HuH-7 (cell line): ENCODE data around the gene ROBO2.

Experiments used
- DNase-seq: peaks from one replicate; pipeline ENCODE4 v3.0.0; 2011; ENCODE audit warnings: low spot score

ROBO2 gene

DNA sequence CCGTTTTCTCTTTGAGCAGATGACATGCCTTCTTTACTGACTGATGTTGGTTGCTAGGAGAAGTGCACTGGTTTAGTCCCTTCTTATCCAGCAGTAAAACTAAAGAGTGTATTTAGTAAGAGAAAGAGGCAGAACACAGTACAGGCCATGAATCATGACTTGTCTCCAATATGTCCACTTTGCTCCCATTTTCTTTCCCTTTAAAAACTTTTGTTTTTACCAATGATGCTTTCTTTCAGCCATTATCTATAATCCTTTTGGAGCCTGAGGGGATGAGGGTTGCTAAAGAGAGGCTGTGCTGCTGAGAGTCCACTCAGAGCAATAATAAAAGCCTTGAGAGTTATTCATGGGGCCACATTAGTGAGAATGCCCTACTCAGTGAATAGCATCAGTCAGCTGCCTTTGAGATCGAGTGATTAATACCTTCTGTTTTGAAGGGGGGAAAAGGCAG is 12.2 kb downstream of the ROBO2 start:
- no peak for DNase-seq

DNA sequence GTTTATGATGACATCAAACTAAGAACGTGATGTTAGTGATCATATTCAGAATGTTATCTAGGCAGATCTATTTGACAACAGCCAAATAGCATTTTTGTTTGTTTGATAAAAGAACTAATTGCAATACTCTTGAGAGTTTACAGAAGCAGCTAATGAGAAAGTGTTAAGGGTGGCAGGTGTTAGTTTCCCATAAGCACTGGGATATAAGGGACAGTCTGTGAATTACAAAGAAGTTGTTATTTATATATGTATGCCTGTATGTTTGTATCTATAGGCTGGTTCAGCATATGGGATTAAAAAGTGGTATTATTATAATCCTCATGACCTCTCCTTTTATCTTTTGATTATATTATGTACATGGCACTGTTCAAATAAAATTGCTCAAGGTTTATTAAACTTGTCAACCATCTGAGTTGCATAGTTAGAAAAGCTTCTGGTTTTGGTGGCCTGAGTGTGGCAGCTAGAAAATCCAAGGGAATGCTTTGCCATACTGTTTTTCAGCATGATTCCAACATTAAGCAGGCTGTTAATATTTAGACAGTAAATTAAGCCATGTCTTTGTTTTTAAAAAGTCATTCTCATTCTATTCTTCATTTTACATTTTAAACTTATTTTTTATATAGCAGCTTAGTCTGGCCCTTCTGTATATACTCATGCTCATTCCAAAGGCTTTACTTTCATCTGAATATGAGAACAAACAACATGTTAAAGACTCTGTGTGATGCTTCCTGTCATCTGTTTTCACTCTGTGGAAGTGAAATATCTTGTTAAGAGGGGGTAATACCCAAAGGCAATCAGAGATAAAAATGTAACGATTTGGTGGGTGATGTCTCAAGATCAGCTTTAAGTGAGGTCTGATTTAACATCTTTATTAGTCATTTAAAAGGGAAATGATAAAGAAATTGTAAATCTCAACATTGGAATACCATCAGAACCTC is 13.1 kb downstream of the ROBO2 start:
- DNase-seq, result no peak

- no peak for DNase-seq
Measured at GRCh38 chr3:77053795-77054194, 13.9 kb downstream of the ROBO2 start.

- DNase-seq, result no peak
Measured at GRCh38 chr3:77055841-77056341, 16.0 kb downstream of the ROBO2 start.

- no peak for DNase-seq
Measured at GRCh38 chr3:77059354-77059753, 19.5 kb downstream of the ROBO2 start.

- DNase-seq, result no peak
Measured at GRCh38 chr3:77063423-77063822, 23.5 kb downstream of the ROBO2 start.

DNA sequence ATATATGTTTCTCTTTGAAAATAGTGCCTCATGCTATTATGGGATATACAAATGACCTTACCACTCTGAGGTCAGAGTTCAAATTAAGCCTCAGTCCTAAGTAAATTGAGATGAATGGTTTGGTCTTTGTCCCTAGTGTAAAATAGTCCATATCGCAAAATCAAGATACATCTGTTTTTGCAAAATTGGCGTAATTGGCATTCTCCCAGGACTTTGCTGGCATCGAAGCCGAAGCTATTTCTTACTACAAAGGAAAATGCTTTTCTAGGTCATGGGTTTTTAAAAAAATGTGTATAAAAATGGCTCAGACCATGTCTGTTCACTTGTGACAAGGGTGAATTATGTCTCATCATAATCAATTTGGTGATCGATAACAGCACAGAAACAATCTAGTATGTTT is 25.9 kb downstream of the ROBO2 start:
- DNase-seq, result no peak

DNA sequence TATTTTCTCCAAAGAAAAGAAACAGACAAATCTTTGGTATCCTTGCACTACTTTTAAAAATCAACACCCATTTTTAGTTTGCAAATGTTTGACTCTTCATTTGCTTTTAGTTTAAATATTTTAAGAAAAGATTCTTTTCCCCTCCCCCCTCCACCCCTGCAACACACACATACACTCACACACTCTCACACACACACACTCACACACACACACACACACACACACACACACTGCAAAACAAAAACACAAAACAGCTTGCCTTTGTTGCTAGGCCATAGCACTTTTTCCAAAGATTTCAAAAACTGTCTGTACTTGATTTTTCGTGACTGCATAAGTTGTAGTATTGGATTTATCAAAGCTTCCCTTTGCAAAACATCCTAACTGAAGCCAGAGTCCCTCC is 26.9 kb downstream of the ROBO2 start:
- no peak for DNase-seq

- no peak for DNase-seq
Measured at GRCh38 chr3:77068808-77069207, 28.9 kb downstream of the ROBO2 start.

GRCh38 chr3:77071364-77071763 is 31.5 kb downstream of the ROBO2 start:
- no peak for DNase-seq

DNA sequence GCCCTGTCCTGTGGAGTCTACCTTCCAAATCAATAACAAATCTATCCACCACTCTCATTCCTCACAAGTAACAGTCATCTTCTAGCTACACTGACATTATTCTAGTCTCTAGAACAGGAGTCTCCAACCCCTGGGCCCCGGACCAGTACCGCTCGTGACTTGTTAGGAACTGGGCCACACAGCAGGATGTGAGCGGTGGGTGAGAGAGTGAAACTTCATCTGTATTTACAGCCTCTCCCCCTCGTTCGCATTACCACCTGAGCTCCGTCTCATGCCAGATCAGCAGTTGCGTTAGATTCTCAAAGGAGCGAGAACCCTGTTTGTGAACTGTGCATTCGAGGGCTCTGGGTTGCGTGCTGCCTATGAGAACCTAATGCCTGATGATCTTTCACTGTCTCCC is 31.9 kb downstream of the ROBO2 start:
- DNase-seq, result no peak

GRCh38 chr3:77072232-77072631 is 32.3 kb downstream of the ROBO2 start:
- DNase-seq, result no peak

GRCh38 chr3:77078279-77078678 is 38.4 kb downstream of the ROBO2 start:
- DNase-seq, result no peak

GRCh38 chr3:77079988-77080610 is 40.2 kb downstream of the ROBO2 start:
- no peak for DNase-seq

DNA sequence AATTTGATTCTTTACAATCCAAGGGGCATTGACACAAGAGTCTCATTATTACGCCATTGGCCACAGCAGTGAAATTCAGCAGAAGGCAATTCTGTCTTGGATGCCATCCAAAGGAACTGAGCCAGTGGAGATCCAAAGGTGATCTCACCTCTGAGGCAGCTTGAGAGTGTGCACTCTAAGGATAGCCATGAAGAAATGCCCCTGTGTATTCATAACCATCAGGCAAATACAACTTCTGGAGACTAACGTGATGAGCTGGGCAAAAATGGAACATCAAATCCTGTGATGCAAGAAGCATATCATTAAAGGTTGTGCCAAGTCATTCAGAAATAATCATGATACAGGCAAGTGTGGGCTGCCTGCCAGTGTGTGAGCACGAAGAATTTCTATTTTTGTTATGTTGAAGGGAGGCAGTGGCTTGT is 41.4 kb downstream of the ROBO2 start:
- DNase-seq, result peak; percentile 7

- no peak for DNase-seq
Measured at GRCh38 chr3:77084511-77084910, 44.6 kb downstream of the ROBO2 start.

- no peak for DNase-seq
Measured at GRCh38 chr3:77086408-77086807, 46.5 kb downstream of the ROBO2 start.

- no peak for DNase-seq
Measured at GRCh38 chr3:77091809-77092208, 51.9 kb downstream of the ROBO2 start.

DNA sequence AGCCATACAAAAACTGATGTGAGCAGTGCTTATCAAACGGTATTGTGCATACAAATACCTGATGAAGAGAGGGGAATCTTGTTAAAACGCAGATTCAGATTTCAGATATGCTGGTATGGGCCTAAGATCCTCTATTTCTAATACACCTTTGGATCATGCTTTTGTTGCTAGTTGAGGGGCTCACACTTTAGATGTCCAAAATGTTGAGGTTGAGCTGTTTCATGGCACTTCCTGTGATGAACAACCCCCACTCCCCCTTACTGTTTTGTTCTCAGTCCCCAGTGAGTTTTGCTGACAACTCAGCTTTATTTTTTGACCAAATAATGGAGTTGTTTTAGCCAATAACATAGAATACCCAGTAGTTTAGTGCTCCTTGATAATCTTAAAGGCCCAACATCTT is 53.2 kb downstream of the ROBO2 start:
- DNase-seq, result no peak

DNA sequence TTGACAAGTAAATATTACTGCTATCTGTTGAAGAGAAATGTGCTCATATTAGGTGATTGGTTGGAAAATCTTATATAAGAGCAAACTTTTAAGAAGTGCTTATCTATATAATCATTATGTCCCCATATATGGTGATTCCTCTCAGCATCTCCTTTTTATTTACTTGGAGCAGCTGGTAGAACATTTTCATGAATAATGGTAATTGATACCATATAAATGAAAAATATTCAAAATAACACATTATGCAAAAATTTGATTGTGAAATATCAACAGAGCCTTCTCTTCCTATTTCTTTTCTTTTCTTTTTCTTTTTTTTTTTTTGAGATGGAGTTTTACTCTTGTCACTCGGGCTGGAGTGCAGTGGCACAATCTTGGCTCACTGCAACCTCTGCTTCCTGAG is 56.2 kb downstream of the ROBO2 start:
- no peak for DNase-seq

DNA sequence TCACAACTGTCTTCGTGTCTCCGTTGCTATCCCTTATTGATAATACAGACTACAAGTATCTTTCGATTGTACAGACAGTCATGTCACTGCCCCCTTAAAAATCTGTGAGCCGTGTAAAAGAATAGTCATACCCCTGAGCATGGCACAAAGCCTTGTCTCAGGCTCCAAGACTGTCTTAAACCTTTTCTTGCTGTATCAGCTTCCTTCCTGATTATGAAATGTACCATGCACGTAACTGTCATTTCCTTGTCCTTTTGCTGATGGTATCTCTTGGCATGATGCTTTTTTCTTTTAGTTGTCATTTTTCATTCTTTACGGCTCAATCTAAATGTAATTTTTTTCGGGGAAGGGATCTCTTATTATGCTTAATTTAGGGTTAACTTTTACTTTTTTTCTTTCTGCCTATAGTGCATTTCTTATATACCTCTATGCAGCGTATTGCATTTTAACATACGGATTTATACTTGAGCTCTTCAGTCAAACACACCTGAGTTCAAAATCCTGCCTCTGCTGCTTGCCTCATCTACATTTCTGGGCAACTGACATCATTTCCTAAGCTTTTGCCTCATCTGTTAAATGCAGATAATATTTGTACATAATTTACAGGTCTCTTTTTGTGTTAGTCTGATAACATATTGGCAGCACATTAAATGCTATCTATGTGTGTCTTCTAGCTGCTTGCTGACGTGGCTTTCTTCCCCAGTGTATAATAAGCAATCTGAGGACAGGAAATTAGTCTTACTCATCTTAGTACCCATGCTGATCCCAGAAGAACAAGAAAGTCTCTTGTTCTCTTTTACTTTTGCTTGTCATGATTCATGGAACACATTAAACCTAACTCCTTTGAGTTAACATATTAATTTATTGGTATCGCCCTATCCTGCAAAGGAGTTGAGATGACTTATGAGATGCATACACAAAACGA is 57.3 kb downstream of the ROBO2 start:
- DNase-seq, result no peak
